ENCODE results near the gene ASIC4.

The ASIC4 gene

GRCh38 chr2:219515874-219516629 lies 1.8 kb downstream of the ASIC4 start:
- DNase-seq (ENCODE audit: low read depth) = no peak

- DNase-seq (ENCODE audit: low read depth) = no peak
Measured at GRCh38 chr2:219516888-219517287, 2.6 kb downstream of the ASIC4 start.

- DNase-seq (ENCODE audit: low read depth) = no peak
Measured at GRCh38 chr2:219517954-219518778, 3.9 kb downstream of the ASIC4 start.

GRCh38 chr2:219519526-219519916 lies 5.2 kb downstream of the ASIC4 start:
- DNase-seq (ENCODE audit: low read depth) = no peak

GRCh38 chr2:219520079-219520478 lies 5.8 kb downstream of the ASIC4 start:
- DNase-seq (ENCODE audit: low read depth) = no peak

GRCh38 chr2:219521066-219521880 lies 7.0 kb downstream of the ASIC4 start:
- DNase-seq (ENCODE audit: low read depth) = peak; percentile 93

- no peak for DNase-seq (ENCODE audit: low read depth)
Measured at GRCh38 chr2:219522111-219523030, 8.1 kb downstream of the ASIC4 start.

- no peak for DNase-seq (ENCODE audit: low read depth)
Measured at GRCh38 chr2:219523031-219523671, 8.9 kb downstream of the ASIC4 start.

GRCh38 chr2:219524817-219525216 lies 10.5 kb downstream of the ASIC4 start:
- DNase-seq (ENCODE audit: low read depth) = no peak

- DNase-seq (ENCODE audit: low read depth) = peak; percentile 83
Measured at GRCh38 chr2:219525533-219526232, 11.4 kb downstream of the ASIC4 start.

- DNase-seq (ENCODE audit: low read depth) = no peak
Measured at GRCh38 chr2:219526320-219527075, 12.2 kb downstream of the ASIC4 start.

GRCh38 chr2:219527076-219527394 lies 12.8 kb downstream of the ASIC4 start:
- DNase-seq (ENCODE audit: low read depth) = no peak

- no peak for DNase-seq (ENCODE audit: low read depth)
Measured at GRCh38 chr2:219527472-219527871, 13.2 kb downstream of the ASIC4 start.

GRCh38 chr2:219530048-219530963 lies 16.0 kb downstream of the ASIC4 start:
- DNase-seq (ENCODE audit: low read depth) = no peak

GRCh38 chr2:219531639-219532377 lies 17.5 kb downstream of the ASIC4 start:
- DNase-seq (ENCODE audit: low read depth) = no peak

- DNase-seq (ENCODE audit: low read depth) = no peak
Measured at GRCh38 chr2:219532378-219532649, 18.0 kb downstream of the ASIC4 start.

GRCh38 chr2:219533930-219534661 lies 19.8 kb downstream of the ASIC4 start:
- DNase-seq (ENCODE audit: low read depth) = no peak

Measured in CMK (cell line).